ENCODE measurements around the gene NRXN3.

The NRXN3 gene

GRCh38 chr14:79411403-79412174 lies 1241.4 kb downstream of the NRXN3 start:
- H3K9me3 ChIP-seq (ENCODE audit: control extremely low read depth in 1 of 5, control insufficient read depth in 4 of 5, insufficient read depth in 2 of 5, low read depth in 1 of 5, low read length in 4 of 5) = peaks cover 0 to 5% (median 0%) of the 10 kb centered on the region in 5 experiments
- no peak overlapping the region for H3K4me3 ChIP-seq (ENCODE audit: control insufficient read depth in 1 of 7, extremely low read depth in 1 of 7, insufficient read depth in 4 of 7, low read depth in 2 of 7, low read length in 6 of 7)
- H3K4me1 ChIP-seq (ENCODE audit: control extremely low read depth in 1 of 4, control insufficient read depth in 4 of 4, insufficient read depth in 4 of 4, low read length in 3 of 4) = no peaks in the 10 kb centered on the region
- no peaks in the 10 kb centered on the region for H3K36me3 ChIP-seq (ENCODE audit: control insufficient read depth in 4 of 4, insufficient read depth in 4 of 4, low read length in 3 of 4)
- H3K27ac ChIP-seq (ENCODE audit: insufficient read depth in 1 of 2, low read depth in 1 of 2, low read length in 2 of 2, poor library complexity in 1 of 2, severe bottlenecking in 2 of 2) = no peak overlapping the region
- peaks cover 0 to 2% (median 0%) of the 10 kb centered on the region in 5 experiments for H3K27me3 ChIP-seq (replicated peaks in 2 of 5; ENCODE audit: control insufficient read depth in 4 of 5, insufficient read depth in 5 of 5, low read length in 4 of 5)
- CTCF ChIA-PET = interaction anchor here (1.4 kb wide), 1 partner anchor 8 kb away, joined by 3 read pairs; no protein-coding TSS in a partner anchor
- 100% methylated on average over 2 of the region's 3 CpGs for WGBS (ENCODE audit: insufficient coverage)
- no peak for DNase-seq
- POLR2A ChIA-PET = no interaction called here

GRCh38 chr14:79412822-79413221 lies 1242.6 kb downstream of the NRXN3 start:
- Histone ChIP-seq H3K27ac (ENCODE audit: insufficient read depth in 1 of 2, low read depth in 1 of 2, low read length in 2 of 2, poor library complexity in 1 of 2, severe bottlenecking in 2 of 2) (no peak overlapping the region), H3K36me3 (ENCODE audit: control insufficient read depth in 4 of 4, insufficient read depth in 4 of 4, low read length in 3 of 4) (no peaks in the 10 kb centered on the region), H3K4me3 (ENCODE audit: control insufficient read depth in 1 of 7, extremely low read depth in 1 of 7, insufficient read depth in 4 of 7, low read depth in 2 of 7, low read length in 6 of 7) (no peak overlapping the region), H3K27me3 (replicated peaks in 2 of 5; ENCODE audit: control insufficient read depth in 4 of 5, insufficient read depth in 5 of 5, low read length in 4 of 5) (no peaks in the 10 kb centered on the region), H3K4me1 (ENCODE audit: control extremely low read depth in 1 of 4, control insufficient read depth in 4 of 4, insufficient read depth in 4 of 4, low read length in 3 of 4) (no peaks in the 10 kb centered on the region), H3K9me3 (ENCODE audit: control extremely low read depth in 1 of 5, control insufficient read depth in 4 of 5, insufficient read depth in 2 of 5, low read depth in 1 of 5, low read length in 4 of 5) (peaks cover 0 to 7% (median 0%) of the 10 kb centered on the region in 5 experiments)
- CTCF ChIA-PET = no interaction called here
- no peak for DNase-seq
- POLR2A ChIA-PET = no interaction called here
- WGBS (ENCODE audit: insufficient coverage) = no CpG with 5 or more reads among the region's 2 CpGs

GRCh38 chr14:79413734-79414428 lies 1243.7 kb downstream of the NRXN3 start:
- H3K4me1 ChIP-seq (ENCODE audit: control extremely low read depth in 1 of 4, control insufficient read depth in 4 of 4, insufficient read depth in 4 of 4, low read length in 3 of 4) = no peaks in the 10 kb centered on the region
- no peak overlapping the region for H3K27ac ChIP-seq (ENCODE audit: insufficient read depth in 1 of 2, low read depth in 1 of 2, low read length in 2 of 2, poor library complexity in 1 of 2, severe bottlenecking in 2 of 2)
- WGBS (ENCODE audit: insufficient coverage) = 100% methylated on average over 1 of the region's 4 CpGs
- H3K4me3 ChIP-seq (ENCODE audit: control insufficient read depth in 1 of 7, extremely low read depth in 1 of 7, insufficient read depth in 4 of 7, low read depth in 2 of 7, low read length in 6 of 7) = no peak overlapping the region
- no peaks in the 10 kb centered on the region for H3K27me3 ChIP-seq (replicated peaks in 2 of 5; ENCODE audit: control insufficient read depth in 4 of 5, insufficient read depth in 5 of 5, low read length in 4 of 5)
- CTCF ChIA-PET = no interaction called here
- peaks cover 0 to 7% (median 0%) of the 10 kb centered on the region in 5 experiments for H3K9me3 ChIP-seq (ENCODE audit: control extremely low read depth in 1 of 5, control insufficient read depth in 4 of 5, insufficient read depth in 2 of 5, low read depth in 1 of 5, low read length in 4 of 5)
- DNase-seq = no peak
- no peaks in the 10 kb centered on the region for H3K36me3 ChIP-seq (ENCODE audit: control insufficient read depth in 4 of 4, insufficient read depth in 4 of 4, low read length in 3 of 4)
- POLR2A ChIA-PET = no interaction called here

GRCh38 chr14:79415726-79416125 lies 1245.6 kb downstream of the NRXN3 start:
- H3K9me3 ChIP-seq (ENCODE audit: control extremely low read depth in 1 of 5, control insufficient read depth in 4 of 5, insufficient read depth in 2 of 5, low read depth in 1 of 5, low read length in 4 of 5) = peaks cover 0 to 7% (median 0%) of the 10 kb centered on the region in 5 experiments
- ChIA-PET CTCF (no interaction called here), POLR2A (no interaction called here)
- H3K4me1 ChIP-seq (ENCODE audit: control extremely low read depth in 1 of 4, control insufficient read depth in 4 of 4, insufficient read depth in 4 of 4, low read length in 3 of 4) = peaks cover 0 to 11% (median 0%) of the 10 kb centered on the region in 4 experiments
- no peak for DNase-seq
- 100% methylated on average over 1 of the region's 1 CpG for WGBS (ENCODE audit: insufficient coverage)
- H3K36me3 ChIP-seq (ENCODE audit: control insufficient read depth in 4 of 4, insufficient read depth in 4 of 4, low read length in 3 of 4) = no peaks in the 10 kb centered on the region
- no peaks in the 10 kb centered on the region for H3K27me3 ChIP-seq (replicated peaks in 2 of 5; ENCODE audit: control insufficient read depth in 4 of 5, insufficient read depth in 5 of 5, low read length in 4 of 5)
- H3K27ac ChIP-seq (ENCODE audit: insufficient read depth in 1 of 2, low read depth in 1 of 2, low read length in 2 of 2, poor library complexity in 1 of 2, severe bottlenecking in 2 of 2) = no peak overlapping the region
- H3K4me3 ChIP-seq (ENCODE audit: control insufficient read depth in 1 of 7, extremely low read depth in 1 of 7, insufficient read depth in 4 of 7, low read depth in 2 of 7, low read length in 6 of 7) = no peak overlapping the region

- Histone ChIP-seq H3K4me3 (ENCODE audit: control insufficient read depth in 1 of 7, extremely low read depth in 1 of 7, insufficient read depth in 4 of 7, low read depth in 2 of 7, low read length in 6 of 7) (no peak overlapping the region), H3K27me3 (replicated peaks in 2 of 5; ENCODE audit: control insufficient read depth in 4 of 5, insufficient read depth in 5 of 5, low read length in 4 of 5) (no peaks in the 10 kb centered on the region), H3K36me3 (ENCODE audit: control insufficient read depth in 4 of 4, insufficient read depth in 4 of 4, low read length in 3 of 4) (no peaks in the 10 kb centered on the region), H3K9me3 (ENCODE audit: control extremely low read depth in 1 of 5, control insufficient read depth in 4 of 5, insufficient read depth in 2 of 5, low read depth in 1 of 5, low read length in 4 of 5) (peaks cover 0 to 7% (median 0%) of the 10 kb centered on the region in 5 experiments), H3K4me1 (ENCODE audit: control extremely low read depth in 1 of 4, control insufficient read depth in 4 of 4, insufficient read depth in 4 of 4, low read length in 3 of 4) (peaks cover 0 to 15% (median 0%) of the 10 kb centered on the region in 4 experiments), H3K27ac (ENCODE audit: insufficient read depth in 1 of 2, low read depth in 1 of 2, low read length in 2 of 2, poor library complexity in 1 of 2, severe bottlenecking in 2 of 2) (no peak overlapping the region)
- ChIA-PET POLR2A (no interaction called here), CTCF (interaction anchor here (1.3 kb wide), 1 partner anchor 331 kb away, joined by 3 read pairs; no protein-coding TSS in a partner anchor)
- WGBS (ENCODE audit: insufficient coverage) = 100% methylated on average over 1 of the region's 2 CpGs
- DNase-seq = no peak
These were observed 1247.8 kb downstream of the NRXN3 start for GRCh38 chr14:79417961-79418360.

GRCh38 chr14:79418649-79419415 lies 1248.7 kb downstream of the NRXN3 start:
- no peak overlapping the region for H3K27ac ChIP-seq (ENCODE audit: insufficient read depth in 1 of 2, low read depth in 1 of 2, low read length in 2 of 2, poor library complexity in 1 of 2, severe bottlenecking in 2 of 2)
- peaks cover 0 to 15% (median 0%) of the 10 kb centered on the region in 4 experiments for H3K4me1 ChIP-seq (ENCODE audit: control extremely low read depth in 1 of 4, control insufficient read depth in 4 of 4, insufficient read depth in 4 of 4, low read length in 3 of 4)
- 89% methylated on average over 5 of the region's 5 CpGs for WGBS (ENCODE audit: insufficient coverage)
- no peaks in the 10 kb centered on the region for H3K36me3 ChIP-seq (ENCODE audit: control insufficient read depth in 4 of 4, insufficient read depth in 4 of 4, low read length in 3 of 4)
- ChIA-PET POLR2A (no interaction called here), CTCF (interaction anchor here (1.1 to 1.3 kb wide), 2 partner anchors 8 to 330 kb away, joined by 3 read pairs; no protein-coding TSS in a partner anchor)
- no peak for DNase-seq
- peaks cover 0 to under 1% (median 0%) of the 10 kb centered on the region in 5 experiments for H3K27me3 ChIP-seq (replicated peaks in 2 of 5; ENCODE audit: control insufficient read depth in 4 of 5, insufficient read depth in 5 of 5, low read length in 4 of 5)
- no peak overlapping the region for H3K4me3 ChIP-seq (ENCODE audit: control insufficient read depth in 1 of 7, extremely low read depth in 1 of 7, insufficient read depth in 4 of 7, low read depth in 2 of 7, low read length in 6 of 7)
- peaks cover 0 to 7% (median 0%) of the 10 kb centered on the region in 5 experiments for H3K9me3 ChIP-seq (ENCODE audit: control extremely low read depth in 1 of 5, control insufficient read depth in 4 of 5, insufficient read depth in 2 of 5, low read depth in 1 of 5, low read length in 4 of 5)

Measured in common myeloid progenitor, CD34-positive (primary cell).